ENCODE measurements around the gene MBNL2. TPM values are rescaled to one million over a fixed set of nuclear protein-coding genes. Genes with fewer than 3 reads are reported as not detected.

MBNL2 gene
- total RNA-seq, 1 experiment from 2014 or later = 17.8 TPM

GRCh38 chr13:97327506-97328221, 105.5 kb downstream of the MBNL2 start:
- Histone ChIP-seq H3K4me3 (ENCODE audit: low read length) (no peak overlapping the region), H3K36me3 (ENCODE audit: low read depth, low read length) (no peaks in the 10 kb centered on the region), H3F3A (ENCODE audit: low read length, unreplicated experiment) (no peaks in the 10 kb centered on the region), H3K4me2 (ENCODE audit: low read length) (no peak overlapping the region), H3K27ac (ENCODE audit: low read length) (no peak overlapping the region), H2AFZ (ENCODE audit: low read length) (no peak overlapping the region), H3K4me1 (ENCODE audit: insufficient read depth, low read length) (no peaks in the 10 kb centered on the region), H3K9me2 (replicated peaks; ENCODE audit: low read length) (no peaks in the 10 kb centered on the region), H3K79me2 (ENCODE audit: low read length) (no peaks in the 10 kb centered on the region), H4K20me1 (ENCODE audit: low read length) (no peaks in the 10 kb centered on the region), H3K9ac (ENCODE audit: low read length) (no peak overlapping the region), H3K9me3 (ENCODE audit: low read length) (no peaks in the 10 kb centered on the region), H3K27me3 (ENCODE audit: low read length) (no peaks in the 10 kb centered on the region)
- ChIA-PET CTCF (no interaction called here), POLR2A (ENCODE audit: unreplicated experiment) (no interaction called here)
- BruUV-seq (replicated peaks) = no TSS peak
- DNase-seq = no peak
- intact Hi-C loops (cut with micrococcal nuclease) = no loop called here
- TF ChIP-seq EZH2phosphoT487 (IDR thresholded peaks at IDR 0.05; ENCODE audit: borderline replicate concordance, low read length) (no peak), CTCF (conservative IDR thresholded peaks at IDR 0.05; ENCODE audit: low read depth, low read length) (no peak), EZH2 (IDR thresholded peaks at IDR 0.05; ENCODE audit: low read length, unreplicated experiment) (no peak)
- ATAC-seq = no peak

GRCh38 chr13:97328222-97328790, 106.2 kb downstream of the MBNL2 start:
- Histone ChIP-seq H3K9me3 (ENCODE audit: low read length) (no peaks in the 10 kb centered on the region), H3F3A (ENCODE audit: low read length, unreplicated experiment) (no peaks in the 10 kb centered on the region), H3K36me3 (ENCODE audit: low read depth, low read length) (no peaks in the 10 kb centered on the region), H3K4me3 (ENCODE audit: low read length) (no peak overlapping the region), H3K9ac (ENCODE audit: low read length) (no peak overlapping the region), H3K79me2 (ENCODE audit: low read length) (no peaks in the 10 kb centered on the region), H3K27ac (ENCODE audit: low read length) (no peak overlapping the region), H3K27me3 (ENCODE audit: low read length) (no peaks in the 10 kb centered on the region), H3K4me2 (ENCODE audit: low read length) (no peak overlapping the region), H3K9me2 (replicated peaks; ENCODE audit: low read length) (no peaks in the 10 kb centered on the region), H2AFZ (ENCODE audit: low read length) (no peak overlapping the region), H4K20me1 (ENCODE audit: low read length) (no peaks in the 10 kb centered on the region), H3K4me1 (ENCODE audit: insufficient read depth, low read length) (no peaks in the 10 kb centered on the region)
- intact Hi-C loops (cut with micrococcal nuclease) = no loop called here
- no peak for TF ChIP-seq EZH2 (IDR thresholded peaks at IDR 0.05; ENCODE audit: low read length, unreplicated experiment)
- TF ChIP-seq EZH2phosphoT487 (IDR thresholded peaks at IDR 0.05; ENCODE audit: borderline replicate concordance, low read length) = no peak
- no peak for TF ChIP-seq CTCF (conservative IDR thresholded peaks at IDR 0.05; ENCODE audit: low read depth, low read length)
- BruUV-seq (replicated peaks) = no TSS peak
- ChIA-PET CTCF (no interaction called here), POLR2A (ENCODE audit: unreplicated experiment) (no interaction called here)
- ATAC-seq (no peak), DNase-seq (no peak)

GRCh38 chr13:97329331-97329730, 107.2 kb downstream of the MBNL2 start:
- Histone ChIP-seq H3K27me3 (ENCODE audit: low read length) (no peaks in the 10 kb centered on the region), H3K9me3 (ENCODE audit: low read length) (no peaks in the 10 kb centered on the region), H4K20me1 (ENCODE audit: low read length) (no peaks in the 10 kb centered on the region), H3K9me2 (replicated peaks; ENCODE audit: low read length) (no peaks in the 10 kb centered on the region), H3F3A (ENCODE audit: low read length, unreplicated experiment) (no peaks in the 10 kb centered on the region), H3K9ac (ENCODE audit: low read length) (no peak overlapping the region), H3K4me3 (ENCODE audit: low read length) (no peak overlapping the region), H3K4me1 (ENCODE audit: insufficient read depth, low read length) (no peaks in the 10 kb centered on the region), H3K4me2 (ENCODE audit: low read length) (no peak overlapping the region), H3K79me2 (ENCODE audit: low read length) (no peaks in the 10 kb centered on the region), H2AFZ (ENCODE audit: low read length) (no peak overlapping the region), H3K36me3 (ENCODE audit: low read depth, low read length) (no peaks in the 10 kb centered on the region), H3K27ac (ENCODE audit: low read length) (no peak overlapping the region)
- no TSS peak for BruUV-seq (replicated peaks)
- CTCF ChIA-PET = no interaction called here
- ATAC-seq = no peak
- POLR2A ChIA-PET (ENCODE audit: unreplicated experiment) = no interaction called here
- DNase-seq = no peak
- TF ChIP-seq EZH2 (IDR thresholded peaks at IDR 0.05; ENCODE audit: low read length, unreplicated experiment) (no peak), CTCF (conservative IDR thresholded peaks at IDR 0.05; ENCODE audit: low read depth, low read length) (no peak), EZH2phosphoT487 (IDR thresholded peaks at IDR 0.05; ENCODE audit: borderline replicate concordance, low read length) (no peak)
- intact Hi-C loops (cut with micrococcal nuclease) = no loop called here

Measured in PC-3 (cell line).